HG02943 (cell line): Measurements from ENCODE around the gene SCUBE3.

Experiments used
- ATAC-seq: cut with Tn5 transposase; IDR thresholded peaks from one replicate; pipeline ENCODE4 v1.9.1; 2021; ENCODE audit warnings: mild to moderate bottlenecking, low read depth, moderate library complexity; ENCODE audit not compliant: unreplicated experiment

The SCUBE3 gene

DNA sequence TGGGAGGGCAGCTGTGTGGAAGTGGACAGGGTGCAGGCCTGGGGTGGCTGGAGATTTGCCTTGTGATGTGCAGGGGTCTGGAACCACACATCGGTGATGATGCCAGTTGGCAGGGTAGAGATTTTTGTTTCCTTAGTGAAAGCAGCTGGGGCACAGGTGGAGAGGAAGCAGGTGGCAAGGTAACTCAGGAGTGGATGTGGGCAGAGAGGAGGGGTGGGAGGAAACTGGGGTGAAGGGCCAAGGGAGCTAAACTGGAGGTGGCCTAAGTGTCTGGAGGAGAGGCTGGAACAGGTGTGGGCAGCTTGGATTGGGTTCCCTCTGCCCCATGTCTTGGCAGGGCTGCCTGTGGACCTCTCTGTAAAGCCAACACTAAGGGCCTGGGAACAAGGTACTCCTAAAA lies 4.7 kb upstream of the SCUBE3 start:
- ATAC-seq: no peak

DNA sequence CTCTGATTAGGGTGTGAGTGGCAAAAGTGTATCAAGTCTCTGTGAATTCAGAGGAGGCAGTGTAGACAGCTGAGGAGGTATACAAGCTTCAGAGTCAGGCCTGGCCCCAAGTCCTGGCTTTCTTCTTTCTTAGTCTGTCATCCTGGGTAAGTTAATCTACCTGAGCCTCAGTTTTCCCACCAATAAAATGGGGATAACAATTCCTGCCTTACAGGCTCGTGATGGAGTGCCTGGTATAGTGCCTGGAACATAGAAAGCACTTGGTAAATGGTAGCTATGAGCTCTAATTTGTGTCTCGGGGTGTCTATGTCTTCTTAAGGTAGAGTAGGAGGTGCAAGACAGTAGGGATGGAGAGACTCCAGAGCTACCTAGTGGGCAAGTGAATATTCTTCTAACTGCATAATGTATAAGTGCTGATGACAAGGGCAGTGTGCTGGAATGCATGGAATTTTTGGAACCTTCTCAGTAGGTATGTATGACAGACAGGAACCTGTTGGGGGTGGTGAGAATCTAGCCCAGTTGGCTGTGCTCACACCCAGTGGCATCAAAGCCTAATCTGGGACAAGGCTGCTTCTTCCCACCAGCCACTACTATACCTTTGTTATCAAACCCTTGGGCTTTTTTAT lies 4.0 kb upstream of the SCUBE3 start:
- no peak for ATAC-seq

DNA sequence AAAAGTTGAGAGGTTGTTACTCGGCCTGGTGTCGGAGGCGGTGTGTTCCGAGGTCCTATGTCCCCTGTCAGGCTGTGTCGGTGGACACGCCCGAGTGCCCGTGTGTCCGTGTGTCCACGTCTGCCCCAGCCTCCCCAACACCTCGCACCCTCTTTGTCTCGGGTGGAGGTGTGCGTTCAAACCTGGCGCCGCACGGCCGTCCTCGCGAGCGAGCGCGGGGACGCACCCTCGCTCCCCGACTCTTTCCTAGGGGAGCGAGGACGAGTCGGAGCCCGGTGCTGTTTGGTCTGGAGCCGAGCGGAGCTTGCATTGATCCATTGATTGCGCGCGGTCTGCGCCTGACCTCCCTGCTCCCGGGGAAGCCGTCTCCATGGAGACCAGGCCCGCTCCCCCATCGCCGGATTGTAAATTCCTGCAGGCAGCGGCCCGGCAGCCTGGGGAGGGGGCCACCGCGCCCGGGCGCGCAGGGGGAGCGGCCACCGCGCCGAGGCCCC lies 411 bp upstream of the SCUBE3 start:
- no peak for ATAC-seq

DNA sequence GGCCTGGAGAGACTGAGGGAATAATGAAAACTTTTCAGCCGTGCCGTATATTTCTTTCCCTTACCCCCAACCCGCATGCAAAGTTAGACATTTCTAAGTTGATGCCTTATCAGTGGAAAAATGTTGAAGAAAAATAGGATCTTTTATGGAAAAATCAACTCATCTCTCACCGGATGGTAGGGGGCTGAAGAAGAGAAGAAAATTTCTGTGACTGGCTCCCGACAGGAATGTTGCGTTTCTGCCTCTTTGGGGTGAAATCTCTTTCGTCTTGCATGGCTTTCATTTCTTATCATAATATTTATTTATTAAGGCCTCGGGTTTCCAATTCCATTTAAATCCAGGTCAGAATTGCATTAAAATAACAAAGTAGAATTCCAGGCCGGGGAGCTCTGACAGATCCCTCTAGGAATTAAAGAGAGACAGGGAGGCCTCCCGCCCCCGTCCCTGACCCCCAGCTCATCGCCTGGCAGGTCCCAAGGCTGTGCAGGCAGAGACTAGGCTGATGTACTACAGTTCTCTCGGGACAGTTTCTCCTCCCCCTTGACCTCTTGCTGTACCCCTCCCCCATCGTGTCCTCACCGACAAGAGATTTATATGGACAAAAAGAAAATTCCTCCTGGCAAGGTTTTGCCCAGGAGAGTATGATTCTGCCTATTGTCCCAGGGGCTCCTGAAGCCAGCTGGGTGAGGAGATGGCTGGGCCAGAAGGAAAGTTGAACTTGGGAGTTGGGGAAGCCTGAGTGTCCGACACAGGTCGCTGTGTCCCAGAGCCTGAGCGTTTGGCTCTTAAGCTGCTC lies 1.3 kb downstream of the SCUBE3 start:
- no peak for ATAC-seq

DNA sequence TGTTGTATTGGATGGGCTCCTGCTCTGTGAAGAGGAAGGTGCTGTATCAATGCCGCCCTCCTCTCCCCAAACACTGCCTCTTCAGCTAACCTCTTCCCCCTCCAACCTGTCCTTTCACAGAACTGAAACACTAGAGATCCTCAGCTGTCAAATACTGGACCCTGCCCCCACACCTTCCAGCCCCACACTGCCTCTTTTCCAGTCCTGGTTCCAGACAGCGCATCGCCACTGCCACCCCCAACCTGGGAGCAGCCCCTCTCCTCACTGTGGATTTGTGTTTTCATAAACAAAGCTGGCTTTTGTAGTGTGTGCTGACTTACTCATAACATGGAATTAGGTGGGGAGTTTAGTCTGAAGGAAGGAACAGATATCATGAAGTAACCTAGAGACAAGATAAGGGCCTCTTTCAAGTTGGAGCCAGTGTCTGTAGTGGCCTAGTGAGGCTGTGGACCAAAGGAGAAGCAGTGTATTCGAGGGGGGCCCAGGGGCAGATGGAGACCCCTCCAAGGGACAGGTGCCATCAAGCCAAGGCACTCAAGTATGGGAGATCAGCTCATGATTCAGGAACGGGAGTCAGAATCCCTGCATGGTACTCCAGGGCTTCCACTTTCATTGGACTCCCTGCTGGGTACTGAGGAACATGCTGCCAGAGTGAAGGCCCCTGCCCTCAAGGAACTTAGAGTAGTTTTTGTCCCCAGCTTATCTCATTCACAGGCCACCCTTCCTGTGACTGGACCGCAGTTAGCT lies 2.1 kb downstream of the SCUBE3 start:
- ATAC-seq: no peak

DNA sequence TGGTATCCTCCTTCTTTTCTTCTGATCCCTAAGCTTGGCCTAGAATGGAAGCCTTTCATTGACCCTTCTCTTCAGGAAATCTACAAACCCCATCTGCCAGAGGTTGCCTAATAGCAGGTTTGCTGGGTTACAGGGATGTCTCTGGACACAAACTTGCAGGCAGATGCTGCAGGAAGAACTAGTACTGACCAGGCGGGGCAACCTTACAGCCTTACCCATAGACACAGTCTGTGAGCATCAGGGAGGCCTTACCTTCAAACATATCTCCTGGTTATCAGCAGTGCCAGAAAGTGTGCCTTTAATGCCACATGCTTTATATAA lies 2.6 kb downstream of the SCUBE3 start:
- ATAC-seq: no peak

DNA sequence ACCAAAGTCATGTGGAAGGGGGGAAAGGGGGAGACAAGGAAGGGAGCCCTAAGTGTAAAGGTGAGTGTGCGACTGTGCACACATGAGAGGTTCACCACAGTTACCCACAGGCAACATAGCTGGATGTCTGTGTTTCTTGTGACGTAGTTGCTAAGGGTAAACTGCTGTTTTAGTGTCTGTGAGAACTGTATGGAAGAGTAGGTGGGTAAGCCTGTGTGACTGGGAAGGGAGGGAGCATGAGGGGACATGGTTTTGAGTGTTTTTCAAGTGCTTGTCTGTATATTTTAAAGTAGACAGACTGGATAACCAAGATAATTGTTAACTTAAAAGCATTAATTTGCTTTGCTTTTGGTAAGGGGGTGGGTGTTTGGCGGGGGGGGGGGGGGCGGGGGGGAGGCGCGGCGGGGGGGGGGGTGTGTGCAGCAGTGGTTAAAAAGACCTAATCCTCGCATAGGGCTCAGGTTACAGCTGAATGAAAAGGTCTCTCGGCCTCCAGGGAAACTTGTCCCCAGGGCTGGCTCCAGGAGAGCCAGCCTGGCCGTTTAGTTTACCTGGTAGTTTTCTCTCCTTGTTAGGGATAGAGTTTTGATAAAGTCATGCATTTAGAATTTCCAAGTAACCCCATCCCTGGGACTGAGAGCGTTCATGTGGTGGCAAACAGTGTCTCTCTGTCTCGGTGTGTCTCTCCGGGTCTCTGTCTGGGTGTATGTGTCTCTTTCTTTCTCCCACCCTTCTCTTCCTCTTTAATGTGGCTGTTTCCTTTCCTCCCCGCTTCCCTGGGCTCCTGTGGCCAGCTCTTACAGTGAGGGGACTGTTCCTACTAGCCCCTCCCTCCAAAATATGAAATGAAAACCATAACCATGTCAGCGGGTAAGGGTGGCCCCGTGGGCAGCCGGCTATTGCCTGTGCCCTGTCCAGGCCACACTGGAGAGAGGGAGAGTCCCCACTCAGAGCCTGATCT lies 3.4 kb downstream of the SCUBE3 start:
- ATAC-seq: no peak

DNA sequence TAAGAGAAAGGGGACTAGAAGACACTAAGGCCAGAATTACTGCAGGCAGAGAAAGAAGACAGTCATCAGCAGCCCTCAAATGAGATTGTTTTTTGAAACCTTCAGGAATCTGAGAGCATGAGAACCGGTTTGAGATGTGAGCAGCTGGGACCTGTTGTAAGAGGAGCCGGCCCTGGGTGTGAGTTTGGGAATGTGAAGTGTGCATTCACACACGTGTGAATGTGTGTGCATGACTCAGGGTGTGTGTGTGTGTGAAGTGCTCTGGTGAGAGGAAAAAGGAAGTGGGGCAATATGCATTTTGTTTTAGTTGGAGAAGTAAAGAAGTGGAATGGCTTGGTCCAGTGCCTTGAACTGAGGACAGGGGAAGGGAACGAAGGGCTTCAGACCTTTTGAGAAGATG lies 4.3 kb downstream of the SCUBE3 start:
- ATAC-seq: no peak

DNA sequence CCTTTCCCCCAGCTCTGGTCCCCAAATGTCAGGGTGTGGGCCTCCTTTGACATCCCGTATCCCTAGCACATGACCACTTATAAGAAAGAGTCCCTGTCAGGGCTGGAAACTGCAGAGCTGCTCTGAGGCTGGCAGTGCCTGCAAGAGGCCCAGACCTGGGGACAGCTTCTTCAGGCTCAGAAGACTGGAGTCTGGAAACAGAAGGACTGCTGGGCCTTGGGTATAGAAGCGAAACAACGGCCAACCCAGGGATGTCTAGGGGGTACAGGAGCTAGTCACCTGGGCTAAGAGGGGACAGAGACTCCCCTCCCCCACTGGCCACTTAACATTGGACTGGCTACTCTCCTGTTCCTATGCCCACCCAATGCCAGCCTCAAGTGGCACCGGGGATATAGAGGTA lies 4.7 kb downstream of the SCUBE3 start:
- no peak for ATAC-seq

DNA sequence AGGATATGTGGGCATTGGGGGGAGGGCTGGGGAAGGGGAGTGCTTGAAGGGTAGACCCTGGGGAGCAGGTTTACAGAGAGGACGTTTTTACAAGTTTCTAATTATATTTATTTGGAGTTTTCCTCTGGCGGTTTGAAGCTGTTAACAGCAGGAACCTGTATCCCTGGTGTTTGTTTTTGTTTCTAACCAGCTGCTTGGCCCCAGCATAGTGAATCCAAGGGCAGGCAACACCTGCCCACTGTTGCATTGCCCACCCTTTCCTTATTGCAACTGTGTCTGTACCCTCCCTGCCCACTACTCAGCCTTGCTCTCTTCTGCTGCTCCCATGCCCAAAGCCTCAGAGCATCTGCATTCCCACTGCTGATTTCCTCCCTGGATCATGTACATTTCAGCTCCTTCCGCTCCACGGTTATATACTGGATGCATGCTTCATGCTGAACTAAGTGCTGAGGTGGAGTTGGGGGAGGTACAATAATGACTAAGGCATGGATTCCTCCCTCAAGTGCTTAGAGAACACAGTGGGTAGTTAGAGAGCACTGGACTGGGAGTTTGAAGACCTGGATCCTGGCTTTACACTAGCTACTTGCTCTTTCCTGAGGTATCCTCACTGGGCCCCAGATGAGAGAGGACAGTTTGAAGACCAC lies 6.0 kb downstream of the SCUBE3 start:
- ATAC-seq: no peak

DNA sequence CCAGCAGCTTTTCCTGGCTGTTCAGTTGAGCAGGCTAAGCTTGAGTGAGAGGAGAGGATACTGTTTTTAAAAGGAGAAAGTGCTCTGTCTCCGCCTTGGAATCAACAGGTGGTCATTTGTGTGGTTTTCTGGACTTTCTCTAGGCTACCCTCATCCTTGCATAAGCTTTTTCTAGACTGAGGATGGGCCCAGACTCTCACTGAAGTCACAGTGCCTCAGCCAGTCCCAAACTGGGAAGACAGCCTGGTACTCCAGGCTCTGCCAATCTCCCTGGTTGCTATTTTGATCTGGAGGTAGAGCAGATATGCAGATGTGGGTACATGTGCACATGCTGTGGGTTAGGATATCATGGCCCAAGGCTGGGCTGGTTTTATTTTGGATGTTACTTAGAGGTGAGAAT lies 7.0 kb downstream of the SCUBE3 start:
- no peak for ATAC-seq

DNA sequence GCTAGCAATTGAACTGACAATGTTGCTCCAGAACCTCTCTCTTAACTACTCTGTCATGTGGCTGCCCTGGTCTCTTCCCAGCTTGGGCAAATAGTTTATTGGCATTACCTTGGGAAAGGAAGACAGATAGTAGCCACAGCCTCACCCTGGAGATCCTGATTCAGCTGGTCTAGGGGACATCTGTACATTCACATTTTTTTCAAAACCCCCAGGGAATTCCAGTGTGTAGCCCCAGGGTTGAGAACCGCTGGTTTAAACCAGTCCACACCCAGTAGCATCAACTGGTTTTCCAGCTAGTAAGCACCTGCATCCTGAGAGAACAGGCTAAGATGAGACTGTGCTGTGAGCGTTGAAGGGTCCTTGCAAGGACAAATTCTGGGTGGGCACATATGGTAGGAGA lies 9.6 kb downstream of the SCUBE3 start:
- ATAC-seq: no peak

DNA sequence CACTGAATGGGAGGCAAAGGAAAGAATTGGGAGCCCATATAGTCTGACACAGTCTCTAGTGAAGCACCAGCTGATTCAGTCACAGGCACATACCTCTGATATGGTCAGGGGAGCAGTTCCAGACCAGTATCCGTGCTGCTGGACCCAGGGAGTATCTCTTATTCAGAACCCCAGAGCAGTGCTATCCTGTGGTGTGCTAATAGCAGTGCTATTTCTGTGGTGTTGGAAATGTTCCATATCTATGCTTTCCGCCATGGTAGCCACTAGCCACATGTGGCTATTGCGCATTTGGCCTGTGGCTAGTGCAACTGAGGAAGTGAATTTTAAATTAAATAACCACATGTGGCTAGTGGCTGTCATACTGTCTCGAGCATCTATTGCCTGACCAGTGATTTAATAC lies 11.0 kb downstream of the SCUBE3 start:
- no peak for ATAC-seq

DNA sequence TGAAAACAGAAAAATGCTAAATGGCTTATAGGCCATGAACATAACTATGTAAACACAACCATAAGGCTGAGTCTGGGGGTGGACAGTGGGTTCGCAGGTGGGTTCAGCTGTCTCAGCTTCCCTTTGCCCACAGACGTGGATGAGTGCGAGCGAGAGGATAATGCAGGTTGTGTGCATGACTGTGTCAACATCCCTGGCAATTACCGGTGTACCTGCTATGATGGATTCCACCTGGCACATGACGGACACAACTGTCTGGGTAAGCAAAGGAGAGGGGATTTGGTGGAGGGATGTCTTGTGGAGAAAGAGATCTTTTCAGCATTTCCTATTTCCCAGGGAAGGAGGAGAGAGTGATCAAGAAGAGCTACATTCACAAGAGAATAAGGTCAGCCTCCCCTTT lies 14.7 kb downstream of the SCUBE3 start:
- ATAC-seq: no peak

DNA sequence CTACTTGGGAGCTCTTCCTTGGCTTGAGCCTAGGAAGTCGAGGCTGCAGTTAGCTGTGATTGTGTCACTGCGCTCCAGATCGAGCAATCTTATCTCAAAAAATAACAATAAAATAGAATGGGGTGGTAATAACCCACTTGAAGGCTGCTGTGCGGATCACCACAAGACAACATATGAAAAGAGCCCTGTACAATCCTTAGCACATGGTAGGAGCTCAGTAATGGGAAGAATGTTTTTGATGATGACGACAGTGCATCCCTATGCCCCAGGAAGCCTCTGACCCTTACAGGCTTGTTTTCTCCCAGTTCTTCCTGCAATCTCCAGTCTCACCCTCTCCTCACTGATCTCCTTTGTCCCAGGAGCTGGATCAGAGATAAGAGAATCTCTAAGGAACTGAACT lies 15.5 kb downstream of the SCUBE3 start:
- ATAC-seq: no peak

DNA sequence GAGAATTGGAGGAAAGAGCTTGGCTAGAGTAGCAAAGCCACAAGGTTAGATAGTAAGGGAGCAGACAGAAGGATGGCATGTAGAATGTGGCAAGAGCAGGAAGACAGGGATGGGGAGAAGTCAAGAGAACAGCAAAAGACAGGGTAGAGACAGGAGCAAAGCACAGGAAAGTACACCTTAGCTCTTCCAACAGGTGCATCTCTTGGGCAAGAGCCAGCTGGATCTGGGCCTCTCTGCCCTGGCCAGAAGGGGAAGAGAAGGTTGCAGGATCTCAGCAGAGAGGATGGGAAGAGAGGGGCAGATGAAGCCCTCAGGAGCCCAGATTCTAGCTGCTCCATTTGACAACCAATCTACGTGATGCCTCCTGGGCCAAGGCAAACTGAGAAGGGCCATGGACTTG lies 16.7 kb downstream of the SCUBE3 start:
- no peak for ATAC-seq

DNA sequence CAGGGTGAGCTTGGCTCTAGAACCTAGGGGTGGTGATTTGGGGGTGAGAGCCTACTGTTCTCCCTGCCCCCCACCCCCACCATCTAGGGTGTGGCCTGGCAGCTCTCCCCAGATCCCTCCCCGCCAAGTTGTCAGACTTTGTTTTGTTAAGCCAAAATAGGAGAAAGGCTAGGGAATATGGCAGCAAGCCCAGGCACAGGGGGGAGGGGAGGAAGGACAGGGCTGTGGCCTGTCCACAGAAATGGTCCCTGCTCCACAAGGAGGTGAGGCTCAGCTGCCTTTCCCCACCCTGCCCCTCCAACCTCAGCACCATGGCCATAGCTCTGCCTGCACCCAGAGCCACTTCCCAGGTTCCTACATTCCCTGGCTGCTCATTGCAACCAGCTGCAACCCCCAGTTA lies 17.2 kb downstream of the SCUBE3 start:
- no peak for ATAC-seq

DNA sequence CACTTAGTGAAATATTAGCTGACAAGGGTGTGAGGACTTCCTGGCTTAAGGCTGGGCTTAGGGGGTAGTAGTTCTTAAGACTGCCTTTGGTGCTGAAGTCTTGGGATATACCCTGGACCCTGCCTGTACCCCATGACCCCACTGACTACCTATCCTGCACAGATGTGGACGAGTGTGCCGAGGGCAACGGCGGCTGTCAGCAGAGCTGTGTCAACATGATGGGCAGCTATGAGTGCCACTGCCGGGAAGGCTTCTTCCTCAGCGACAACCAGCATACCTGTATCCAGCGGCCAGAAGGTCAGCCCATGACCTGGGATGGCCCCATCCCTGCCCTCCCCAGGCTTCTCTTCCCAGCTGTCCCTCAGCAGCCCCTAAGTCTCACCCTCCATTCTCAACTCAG lies 17.8 kb downstream of the SCUBE3 start:
- ATAC-seq: no peak

DNA sequence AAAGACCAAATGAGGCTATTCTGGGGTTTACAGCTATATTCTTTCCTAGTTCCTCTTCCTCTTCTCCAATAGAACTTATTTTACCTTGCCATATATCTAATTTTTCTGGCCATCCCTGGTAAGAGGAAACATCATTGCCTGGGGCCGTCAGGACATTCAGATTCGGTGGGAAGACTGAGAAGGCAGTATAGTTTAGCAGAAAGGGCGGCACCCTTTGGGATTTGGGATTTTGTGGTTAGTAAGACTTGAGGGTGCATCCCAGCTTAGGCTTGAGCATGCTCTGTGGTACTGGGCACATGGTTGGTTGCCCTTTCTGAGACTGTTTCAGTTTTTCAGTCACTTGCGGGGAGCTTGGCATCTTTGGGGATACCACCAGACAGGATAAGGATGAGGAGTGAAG lies 21.1 kb downstream of the SCUBE3 start:
- no peak for ATAC-seq

DNA sequence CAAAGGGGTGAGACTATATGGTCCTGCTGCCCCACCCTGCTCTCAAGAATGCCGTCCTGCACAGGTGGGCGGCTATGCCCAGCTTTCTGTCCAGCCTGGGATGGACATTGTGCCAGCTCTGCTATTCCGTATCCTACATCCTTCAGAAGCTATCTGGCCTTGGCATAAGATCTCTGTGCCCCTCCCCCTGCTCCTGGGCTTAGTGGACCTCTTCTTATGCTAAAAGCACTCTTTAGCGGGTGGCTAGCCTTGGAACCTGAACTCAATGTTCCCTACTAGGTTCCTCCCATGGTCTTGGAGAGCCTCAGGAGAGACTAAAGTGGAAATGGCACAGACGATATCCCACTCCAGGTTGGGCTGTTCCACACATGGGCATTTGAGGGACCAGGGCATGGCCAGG lies 22.5 kb downstream of the SCUBE3 start:
- ATAC-seq: no peak
